NB4 (cell line): ENCODE results near the gene LEMD3.

ENCODE experiments used
- DNase-seq: peaks from one replicate; pipeline ENCODE4 v3.0.0; 2010; ENCODE audit warnings: low read depth
- H3K4me3 ChIP-seq: one replicate; pipeline ENCODE4 v1.5.1; 2011; ENCODE audit warnings: mild to moderate bottlenecking, low read depth, low read length, moderate library complexity
- MYC ChIP-seq: IDR thresholded peaks from 2 replicates; pipeline ENCODE4 v1.6.1; 2011; ENCODE audit warnings: low read depth, low read length
- POLR2A ChIP-seq: IDR thresholded peaks from 2 replicates; pipeline ENCODE4 v1.6.1; 2011; ENCODE audit warnings: mild to moderate bottlenecking; ENCODE audit not compliant: insufficient read length; ENCODE audit errors: extremely low read depth
- TF ChIP-seq, protein P1 (sequence below): IDR thresholded peaks from 2 replicates; pipeline ENCODE4 v1.6.1; 2011; ENCODE audit warnings: low read depth, low read length
- TF ChIP-seq, protein P2 (sequence below): IDR thresholded peaks from one replicate; pipeline ENCODE4 v1.5.1; 2012; ENCODE audit warnings: low read depth, low read length

Gene LEMD3

DNA sequence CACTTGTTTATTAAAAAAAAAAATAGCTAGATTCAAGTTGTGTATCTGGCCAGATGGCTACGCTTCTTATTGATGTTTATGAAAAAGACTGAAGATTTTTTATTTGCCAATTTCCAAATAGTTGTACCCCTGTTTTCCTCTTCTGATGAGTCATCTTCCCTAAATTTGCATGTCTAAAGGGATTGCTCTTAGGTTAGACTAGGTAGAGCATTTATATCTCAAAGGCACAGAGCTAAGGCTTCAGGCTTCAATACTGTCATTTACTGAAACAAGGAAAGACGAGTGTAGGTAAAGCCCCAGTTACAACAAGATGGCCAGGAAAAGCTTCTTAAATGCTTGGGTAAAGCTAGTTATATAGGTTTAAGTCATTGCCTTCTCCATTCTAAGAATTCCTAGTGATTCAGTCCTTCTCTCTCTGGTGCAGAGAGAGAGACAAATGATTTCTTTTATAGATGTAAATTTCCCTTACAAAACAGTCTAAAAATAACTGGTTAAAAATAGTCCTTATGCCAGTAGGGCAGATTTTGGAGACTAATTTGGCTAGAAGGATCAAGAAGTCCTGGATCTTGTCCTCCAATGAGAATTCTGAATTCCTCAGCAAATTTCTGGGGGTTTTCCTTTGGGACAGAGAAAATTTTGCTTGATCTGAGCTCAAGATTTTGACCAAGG is 26.1 kb downstream of the LEMD3 start:
- TF ChIP-seq, protein P1, sequence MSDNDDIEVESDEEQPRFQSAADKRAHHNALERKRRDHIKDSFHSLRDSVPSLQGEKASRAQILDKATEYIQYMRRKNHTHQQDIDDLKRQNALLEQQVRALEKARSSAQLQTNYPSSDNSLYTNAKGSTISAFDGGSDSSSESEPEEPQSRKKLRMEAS = no peak
- TF ChIP-seq, protein P2, sequence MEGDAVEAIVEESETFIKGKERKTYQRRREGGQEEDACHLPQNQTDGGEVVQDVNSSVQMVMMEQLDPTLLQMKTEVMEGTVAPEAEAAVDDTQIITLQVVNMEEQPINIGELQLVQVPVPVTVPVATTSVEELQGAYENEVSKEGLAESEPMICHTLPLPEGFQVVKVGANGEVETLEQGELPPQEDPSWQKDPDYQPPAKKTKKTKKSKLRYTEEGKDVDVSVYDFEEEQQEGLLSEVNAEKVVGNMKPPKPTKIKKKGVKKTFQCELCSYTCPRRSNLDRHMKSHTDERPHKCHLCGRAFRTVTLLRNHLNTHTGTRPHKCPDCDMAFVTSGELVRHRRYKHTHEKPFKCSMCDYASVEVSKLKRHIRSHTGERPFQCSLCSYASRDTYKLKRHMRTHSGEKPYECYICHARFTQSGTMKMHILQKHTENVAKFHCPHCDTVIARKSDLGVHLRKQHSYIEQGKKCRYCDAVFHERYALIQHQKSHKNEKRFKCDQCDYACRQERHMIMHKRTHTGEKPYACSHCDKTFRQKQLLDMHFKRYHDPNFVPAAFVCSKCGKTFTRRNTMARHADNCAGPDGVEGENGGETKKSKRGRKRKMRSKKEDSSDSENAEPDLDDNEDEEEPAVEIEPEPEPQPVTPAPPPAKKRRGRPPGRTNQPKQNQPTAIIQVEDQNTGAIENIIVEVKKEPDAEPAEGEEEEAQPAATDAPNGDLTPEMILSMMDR = no peak
- TF ChIP-seq MYC (no peak), POLR2A (no peak)
- DNase-seq = no peak
- H3K4me3 ChIP-seq = no peak overlapping the region

GRCh38 chr12:65196762-65197567 is 27.6 kb downstream of the LEMD3 start:
- TF ChIP-seq POLR2A (no peak), MYC (no peak)
- TF ChIP-seq, protein P2 = no peak
- H3K4me3 ChIP-seq = no peak overlapping the region
- DNase-seq = no peak

GRCh38 chr12:65199604-65200003 is 30.2 kb downstream of the LEMD3 start:
- no peak for TF ChIP-seq POLR2A
- TF ChIP-seq MYC = no peak
- TF ChIP-seq, protein P2 = no peak
- TF ChIP-seq, protein P1 = no peak
- H3K4me3 ChIP-seq = no peak overlapping the region
- no peak for DNase-seq

- no peak for DNase-seq
- no peak overlapping the region for H3K4me3 ChIP-seq
- TF ChIP-seq MYC (no peak), POLR2A (no peak)
- TF ChIP-seq, protein P2 = no peak
- TF ChIP-seq, protein P1 = no peak
Measured at GRCh38 chr12:65200007-65200665, 30.8 kb downstream of the LEMD3 start.

GRCh38 chr12:65203376-65203775 is 34.0 kb downstream of the LEMD3 start:
- DNase-seq = no peak
- no peak for TF ChIP-seq POLR2A
- TF ChIP-seq MYC = no peak
- TF ChIP-seq, protein P2 = no peak
- no peak overlapping the region for H3K4me3 ChIP-seq
